ENCODE data around the gene COL6A5. TPM values are rescaled to one million over a fixed set of nuclear protein-coding genes. Genes with fewer than 3 reads are reported as not detected.

COL6A5 gene
- polyA plus RNA-seq, 2 of the 4 experiments (the other 2 are of a cell fraction) = not detected

DNA sequence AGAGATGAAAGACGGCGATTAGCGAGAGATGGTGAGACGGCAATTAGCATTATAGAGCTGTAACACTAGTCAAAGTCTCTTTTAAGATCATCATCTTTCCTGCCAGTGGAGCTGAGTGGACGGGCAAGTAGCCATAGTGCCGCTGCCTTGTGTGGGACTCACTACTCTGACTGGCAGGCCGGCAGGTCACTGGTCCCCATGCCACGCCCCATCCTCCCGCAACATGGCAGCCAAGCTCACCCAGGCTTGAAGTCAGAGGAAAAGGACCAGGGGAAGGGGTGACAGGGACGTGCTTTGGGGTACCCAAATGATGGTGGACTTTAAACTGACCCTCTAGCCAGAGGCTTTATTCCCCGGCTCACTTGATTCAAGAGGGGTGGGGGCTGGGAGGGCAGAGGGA lies 44.6 kb upstream of the COL6A5 start:
- H3K4me3 ChIP-seq = no peak overlapping the region
- TF ChIP-seq RARB (CRISPR knock-in tag; IDR thresholded peaks at IDR 0.05) = no peak
- TF ChIP-seq, protein P1, sequence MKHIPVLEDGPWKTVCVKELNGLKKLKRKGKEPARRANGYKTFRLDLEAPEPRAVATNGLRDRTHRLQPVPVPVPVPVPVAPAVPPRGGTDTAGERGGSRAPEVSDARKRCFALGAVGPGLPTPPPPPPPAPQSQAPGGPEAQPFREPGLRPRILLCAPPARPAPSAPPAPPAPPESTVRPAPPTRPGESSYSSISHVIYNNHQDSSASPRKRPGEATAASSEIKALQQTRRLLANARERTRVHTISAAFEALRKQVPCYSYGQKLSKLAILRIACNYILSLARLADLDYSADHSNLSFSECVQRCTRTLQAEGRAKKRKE (CRISPR knock-in tag; IDR thresholded peaks at IDR 0.05; ENCODE audit: low read depth) = no peak
- TF ChIP-seq FOSB (CRISPR knock-in tag; IDR thresholded peaks at IDR 0.05) = no peak
- no peak for TF ChIP-seq HOXA7 (CRISPR knock-in tag; IDR thresholded peaks at IDR 0.05)
- no peak for TF ChIP-seq POLR2A (IDR thresholded peaks at IDR 0.05; ENCODE audit: low read length)
- no peak for TF ChIP-seq ESRRA (IDR thresholded peaks at IDR 0.05; ENCODE audit: borderline replicate concordance, low read length)
- ChIA-PET POLR2A (no interaction called here), CTCF (no interaction called here)
- no peak overlapping the region for H3K4me2 ChIP-seq
- no peak overlapping the region for H3K27ac ChIP-seq
- WGBS (ENCODE audit: missing lambda C conversion rate) = 59% methylated on average over 10 of the region's 11 CpGs
- H3K4me1 ChIP-seq = no peaks in the 10 kb centered on the region
- H3K9me3 ChIP-seq = no peaks in the 10 kb centered on the region
- no peak for DNase-seq (ENCODE audit: low read depth in 1 of 2, low spot score in 1 of 2)
- FAIRE-seq = no peak
- ATAC-seq = no peak

DNA sequence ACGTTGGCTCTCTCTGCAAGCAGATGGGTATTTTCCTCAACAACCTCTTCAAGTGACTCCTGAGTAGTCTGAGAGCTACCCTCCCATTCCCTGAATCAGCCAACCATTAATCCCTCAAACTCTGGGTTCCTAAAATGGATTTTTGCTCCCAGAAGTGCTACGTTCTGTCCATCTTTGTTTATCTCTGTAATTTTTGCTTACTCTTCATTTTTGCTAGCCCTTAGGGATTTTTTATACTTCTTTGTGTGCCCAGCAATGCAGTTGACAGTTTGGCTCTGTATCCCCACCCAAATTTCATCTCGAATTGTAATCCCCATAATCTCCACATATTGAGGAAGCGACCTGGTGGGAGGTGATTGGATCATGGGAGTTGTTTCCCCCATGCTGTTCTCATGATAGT lies 35.4 kb upstream of the COL6A5 start:
- H3K27ac ChIP-seq = no peak overlapping the region
- no peak for DNase-seq (ENCODE audit: low read depth in 1 of 2, low spot score in 1 of 2)
- CTCF ChIA-PET = no interaction called here
- no peaks in the 10 kb centered on the region for H3K9me3 ChIP-seq
- POLR2A ChIA-PET = no interaction called here
- TF ChIP-seq, protein P2, sequence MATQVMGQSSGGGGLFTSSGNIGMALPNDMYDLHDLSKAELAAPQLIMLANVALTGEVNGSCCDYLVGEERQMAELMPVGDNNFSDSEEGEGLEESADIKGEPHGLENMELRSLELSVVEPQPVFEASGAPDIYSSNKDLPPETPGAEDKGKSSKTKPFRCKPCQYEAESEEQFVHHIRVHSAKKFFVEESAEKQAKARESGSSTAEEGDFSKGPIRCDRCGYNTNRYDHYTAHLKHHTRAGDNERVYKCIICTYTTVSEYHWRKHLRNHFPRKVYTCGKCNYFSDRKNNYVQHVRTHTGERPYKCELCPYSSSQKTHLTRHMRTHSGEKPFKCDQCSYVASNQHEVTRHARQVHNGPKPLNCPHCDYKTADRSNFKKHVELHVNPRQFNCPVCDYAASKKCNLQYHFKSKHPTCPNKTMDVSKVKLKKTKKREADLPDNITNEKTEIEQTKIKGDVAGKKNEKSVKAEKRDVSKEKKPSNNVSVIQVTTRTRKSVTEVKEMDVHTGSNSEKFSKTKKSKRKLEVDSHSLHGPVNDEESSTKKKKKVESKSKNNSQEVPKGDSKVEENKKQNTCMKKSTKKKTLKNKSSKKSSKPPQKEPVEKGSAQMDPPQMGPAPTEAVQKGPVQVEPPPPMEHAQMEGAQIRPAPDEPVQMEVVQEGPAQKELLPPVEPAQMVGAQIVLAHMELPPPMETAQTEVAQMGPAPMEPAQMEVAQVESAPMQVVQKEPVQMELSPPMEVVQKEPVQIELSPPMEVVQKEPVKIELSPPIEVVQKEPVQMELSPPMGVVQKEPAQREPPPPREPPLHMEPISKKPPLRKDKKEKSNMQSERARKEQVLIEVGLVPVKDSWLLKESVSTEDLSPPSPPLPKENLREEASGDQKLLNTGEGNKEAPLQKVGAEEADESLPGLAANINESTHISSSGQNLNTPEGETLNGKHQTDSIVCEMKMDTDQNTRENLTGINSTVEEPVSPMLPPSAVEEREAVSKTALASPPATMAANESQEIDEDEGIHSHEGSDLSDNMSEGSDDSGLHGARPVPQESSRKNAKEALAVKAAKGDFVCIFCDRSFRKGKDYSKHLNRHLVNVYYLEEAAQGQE (IDR thresholded peaks at IDR 0.05) = no peak
- TF ChIP-seq FOSB (CRISPR knock-in tag; IDR thresholded peaks at IDR 0.05) (no peak), HOXB5 (CRISPR knock-in tag; IDR thresholded peaks at IDR 0.05) (no peak), EP300 (IDR thresholded peaks at IDR 0.05) (no peak), HOXB13 (CRISPR knock-in tag; IDR thresholded peaks at IDR 0.05; ENCODE audit: low read depth) (no peak), BHLHE40 (IDR thresholded peaks at IDR 0.05; ENCODE audit: low read depth, low read length) (no peak), ZSCAN20 (CRISPR knock-in tag; IDR thresholded peaks at IDR 0.05) (no peak), MAFK (IDR thresholded peaks at IDR 0.05; ENCODE audit: partially characterized antibody) (peak; percentile 65), PHF8 (IDR thresholded peaks at IDR 0.05; ENCODE audit: borderline replicate concordance, low read depth) (no peak)
- no peak overlapping the region for H3K4me3 ChIP-seq
- no peak for FAIRE-seq
- H3K4me2 ChIP-seq = no peak overlapping the region
- ATAC-seq = no peak
- 7% methylated on average over 4 of the region's 4 CpGs for WGBS (ENCODE audit: missing lambda C conversion rate)
- H3K4me1 ChIP-seq = no peaks in the 10 kb centered on the region

DNA sequence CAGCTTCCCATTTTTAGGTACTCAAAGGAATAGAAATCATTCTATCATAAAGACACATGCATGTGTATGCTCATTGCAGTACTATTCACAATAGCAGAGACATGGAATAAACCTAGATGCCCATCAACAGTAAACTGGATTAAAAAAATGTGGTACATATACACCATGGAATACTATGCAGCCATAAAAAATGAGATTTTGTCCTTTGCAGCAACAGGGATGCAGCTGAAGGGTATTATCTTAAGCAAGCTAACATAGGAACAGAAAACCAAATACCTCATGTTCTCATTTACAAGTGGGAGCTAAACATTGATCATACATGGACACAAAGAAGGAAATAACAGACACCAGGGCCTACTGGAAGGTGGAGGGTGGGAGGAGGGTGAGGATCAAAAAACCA lies 33.1 kb upstream of the COL6A5 start:
- Histone ChIP-seq H3K4me1 (no peaks in the 10 kb centered on the region), H3K9me3 (no peaks in the 10 kb centered on the region), H3K4me2 (no peak overlapping the region), H3K27ac (no peak overlapping the region), H3K4me3 (no peak overlapping the region)
- FAIRE-seq (no peak), ATAC-seq (no peak), DNase-seq (ENCODE audit: low read depth in 1 of 2, low spot score in 1 of 2) (no peak)
- ChIA-PET CTCF (no interaction called here), POLR2A (no interaction called here)
- TF ChIP-seq RARB (CRISPR knock-in tag; IDR thresholded peaks at IDR 0.05) (no peak), BHLHE40 (IDR thresholded peaks at IDR 0.05; ENCODE audit: low read depth, low read length) (no peak), HOXB5 (CRISPR knock-in tag; IDR thresholded peaks at IDR 0.05) (no peak), HDAC2 (IDR thresholded peaks at IDR 0.05) (no peak), KDM1A (IDR thresholded peaks at IDR 0.05; ENCODE audit: low read depth) (no peak)

DNA sequence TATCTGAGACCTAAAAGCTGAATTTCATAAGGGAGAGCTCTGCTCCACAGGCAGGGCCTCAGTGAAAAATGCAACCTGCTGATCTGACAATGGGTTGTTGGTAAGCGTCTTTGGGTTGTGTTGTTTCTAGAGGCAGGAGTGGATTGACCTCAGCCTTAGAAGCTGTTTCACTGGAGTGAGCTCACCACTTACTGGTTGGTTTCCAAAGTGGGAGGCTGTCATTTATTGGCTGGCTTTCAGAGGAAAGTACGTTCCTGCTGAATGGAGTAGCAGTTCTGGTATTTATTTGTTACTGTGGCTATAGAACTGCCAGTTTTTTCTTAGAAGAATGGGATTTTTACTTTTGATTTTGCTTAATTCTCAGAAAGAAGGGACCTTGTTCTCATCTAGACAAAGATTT lies 29.3 kb upstream of the COL6A5 start:
- Histone ChIP-seq H3K4me3 (no peak overlapping the region), H3K9me3 (no peaks in the 10 kb centered on the region), H3K4me2 (no peak overlapping the region), H3K4me1 (no peaks in the 10 kb centered on the region), H3K27ac (no peak overlapping the region)
- POLR2A ChIA-PET = no interaction called here
- no peak for DNase-seq (ENCODE audit: low read depth in 1 of 2, low spot score in 1 of 2)
- 0% methylated on average over 2 of the region's 2 CpGs for WGBS (ENCODE audit: missing lambda C conversion rate)
- no peak for ATAC-seq
- CTCF ChIA-PET = no interaction called here
- no peak for FAIRE-seq
- TF ChIP-seq, protein P3, sequence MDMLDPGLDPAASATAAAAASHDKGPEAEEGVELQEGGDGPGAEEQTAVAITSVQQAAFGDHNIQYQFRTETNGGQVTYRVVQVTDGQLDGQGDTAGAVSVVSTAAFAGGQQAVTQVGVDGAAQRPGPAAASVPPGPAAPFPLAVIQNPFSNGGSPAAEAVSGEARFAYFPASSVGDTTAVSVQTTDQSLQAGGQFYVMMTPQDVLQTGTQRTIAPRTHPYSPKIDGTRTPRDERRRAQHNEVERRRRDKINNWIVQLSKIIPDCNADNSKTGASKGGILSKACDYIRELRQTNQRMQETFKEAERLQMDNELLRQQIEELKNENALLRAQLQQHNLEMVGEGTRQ (IDR thresholded peaks at IDR 0.05) = no peak
- no peak for TF ChIP-seq EHMT2 (IDR thresholded peaks at IDR 0.05; ENCODE audit: low read depth)
- no peak for TF ChIP-seq KDM5A (IDR thresholded peaks at IDR 0.05)
- TF ChIP-seq, protein P4, sequence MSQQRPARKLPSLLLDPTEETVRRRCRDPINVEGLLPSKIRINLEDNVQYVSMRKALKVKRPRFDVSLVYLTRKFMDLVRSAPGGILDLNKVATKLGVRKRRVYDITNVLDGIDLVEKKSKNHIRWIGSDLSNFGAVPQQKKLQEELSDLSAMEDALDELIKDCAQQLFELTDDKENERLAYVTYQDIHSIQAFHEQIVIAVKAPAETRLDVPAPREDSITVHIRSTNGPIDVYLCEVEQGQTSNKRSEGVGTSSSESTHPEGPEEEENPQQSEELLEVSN (IDR thresholded peaks at IDR 0.05; ENCODE audit: borderline replicate concordance, low read depth) = no peak
- TF ChIP-seq MYC (IDR thresholded peaks at IDR 0.05; ENCODE audit: borderline replicate concordance, low read length) = no peak
- TF ChIP-seq, protein P5, sequence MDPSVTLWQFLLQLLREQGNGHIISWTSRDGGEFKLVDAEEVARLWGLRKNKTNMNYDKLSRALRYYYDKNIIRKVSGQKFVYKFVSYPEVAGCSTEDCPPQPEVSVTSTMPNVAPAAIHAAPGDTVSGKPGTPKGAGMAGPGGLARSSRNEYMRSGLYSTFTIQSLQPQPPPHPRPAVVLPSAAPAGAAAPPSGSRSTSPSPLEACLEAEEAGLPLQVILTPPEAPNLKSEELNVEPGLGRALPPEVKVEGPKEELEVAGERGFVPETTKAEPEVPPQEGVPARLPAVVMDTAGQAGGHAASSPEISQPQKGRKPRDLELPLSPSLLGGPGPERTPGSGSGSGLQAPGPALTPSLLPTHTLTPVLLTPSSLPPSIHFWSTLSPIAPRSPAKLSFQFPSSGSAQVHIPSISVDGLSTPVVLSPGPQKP (IDR thresholded peaks at IDR 0.05; ENCODE audit: low read depth, low read length) = no peak
- no peak for TF ChIP-seq HOXA7 (CRISPR knock-in tag; IDR thresholded peaks at IDR 0.05)
- no peak for TF ChIP-seq NPAS2 (CRISPR knock-in tag; IDR thresholded peaks at IDR 0.05; ENCODE audit: borderline replicate concordance)
- no peak for TF ChIP-seq RAD21 (conservative IDR thresholded peaks at IDR 0.05 in 1 of 2, IDR thresholded peaks at IDR 0.05 in 1 of 2)
- no peak for TF ChIP-seq ESRRA (IDR thresholded peaks at IDR 0.05; ENCODE audit: borderline replicate concordance, low read length)
- no peak for TF ChIP-seq CBX2 (IDR thresholded peaks at IDR 0.05; ENCODE audit: borderline replicate concordance, low read depth)
- no peak for TF ChIP-seq JUNB (IDR thresholded peaks at IDR 0.05)

Measured in A549 (cell line).